ENCODE results near the gene PIEZO1. TPM values are rescaled to one million over a fixed set of nuclear protein-coding genes. Genes with fewer than 3 reads are reported as not detected.

PIEZO1 gene
- total RNA-seq, 1 donor from 2014 or later, result 5.5 TPM

- H3K27ac Mint-ChIP-seq, result no peak overlapping the region
- H3K9me3 Mint-ChIP-seq, result no peaks in the 10 kb centered on the region
- H3K4me3 Mint-ChIP-seq, result no peak overlapping the region
- no peak overlapping the region for H3K9ac ChIP-seq
- DNase-seq (ENCODE audit: low spot score), result no peak
- TF ChIP-seq EZH2phosphoT487 (IDR thresholded peaks at IDR 0.05) (no peak), EZH2 (IDR thresholded peaks at IDR 0.05) (no peak), CTCF (IDR thresholded peaks at IDR 0.05) (no peak)
- H3K36me3 ChIP-seq, result no peaks in the 10 kb centered on the region
- no peak overlapping the region for H3K4me3 ChIP-seq
- no peaks in the 10 kb centered on the region for H3K79me2 ChIP-seq (ENCODE audit: low read depth)
- no peaks in the 10 kb centered on the region for H3K4me1 Mint-ChIP-seq
- H3K9me3 ChIP-seq (ENCODE audit: low read depth), result no peaks in the 10 kb centered on the region
- peaks cover 4% of the 10 kb centered on the region for H3K27me3 Mint-ChIP-seq (ENCODE audit: insufficient read depth, low read depth)
- no peaks in the 10 kb centered on the region for H3K36me3 Mint-ChIP-seq
- H3K4me2 ChIP-seq, result no peak overlapping the region
- H2AFZ ChIP-seq (replicated peaks), result no peak overlapping the region
- H4K20me1 ChIP-seq (ENCODE audit: low read depth), result no peaks in the 10 kb centered on the region
- H3K27me3 ChIP-seq, result peaks cover under 1% of the 10 kb centered on the region
- no peak overlapping the region for H3K27ac ChIP-seq
- no peaks in the 10 kb centered on the region for H3F3A ChIP-seq (ENCODE audit: low read depth)
- H3K4me1 ChIP-seq, result no peaks in the 10 kb centered on the region
Measured at GRCh38 chr16:88694221-88695087, 90.6 kb downstream of the PIEZO1 start.

- no peaks in the 10 kb centered on the region for H3K36me3 Mint-ChIP-seq
- Histone ChIP-seq H3K4me3 (no peak overlapping the region), H4K20me1 (ENCODE audit: low read depth) (no peaks in the 10 kb centered on the region), H3K79me2 (ENCODE audit: low read depth) (no peaks in the 10 kb centered on the region), H3K4me1 (no peaks in the 10 kb centered on the region), H3K27ac (no peak overlapping the region), H3K4me2 (no peak overlapping the region), H3K27me3 (peaks cover 9% of the 10 kb centered on the region), H3F3A (ENCODE audit: low read depth) (no peaks in the 10 kb centered on the region), H3K9me3 (ENCODE audit: low read depth) (no peaks in the 10 kb centered on the region), H3K36me3 (no peaks in the 10 kb centered on the region), H2AFZ (replicated peaks) (no peak overlapping the region), H3K9ac (no peak overlapping the region)
- no peaks in the 10 kb centered on the region for H3K9me3 Mint-ChIP-seq
- no peak overlapping the region for H3K27ac Mint-ChIP-seq
- H3K4me3 Mint-ChIP-seq, result no peak overlapping the region
- peaks cover 9% of the 10 kb centered on the region for H3K27me3 Mint-ChIP-seq (ENCODE audit: insufficient read depth, low read depth)
- no peak for DNase-seq (ENCODE audit: low spot score)
- TF ChIP-seq CTCF (IDR thresholded peaks at IDR 0.05) (no peak), EZH2 (IDR thresholded peaks at IDR 0.05) (no peak), EZH2phosphoT487 (IDR thresholded peaks at IDR 0.05) (no peak)
- H3K4me1 Mint-ChIP-seq, result no peaks in the 10 kb centered on the region
Measured at GRCh38 chr16:88693420-88694177, 91.4 kb downstream of the PIEZO1 start.

- H3K4me2 ChIP-seq, result no peak overlapping the region
- no peaks in the 10 kb centered on the region for H4K20me1 ChIP-seq (ENCODE audit: low read depth)
- H3K36me3 Mint-ChIP-seq, result no peaks in the 10 kb centered on the region
- H3K4me1 Mint-ChIP-seq, result no peaks in the 10 kb centered on the region
- TF ChIP-seq CTCF (IDR thresholded peaks at IDR 0.05) (no peak), EZH2phosphoT487 (IDR thresholded peaks at IDR 0.05) (no peak), EZH2 (IDR thresholded peaks at IDR 0.05) (no peak)
- peaks cover 3% of the 10 kb centered on the region for H3K4me1 ChIP-seq
- no peaks in the 10 kb centered on the region for H3K36me3 ChIP-seq
- H2AFZ ChIP-seq (replicated peaks), result no peak overlapping the region
- no peak overlapping the region for H3K4me3 Mint-ChIP-seq
- no peaks in the 10 kb centered on the region for H3K9me3 ChIP-seq (ENCODE audit: low read depth)
- peaks cover 14% of the 10 kb centered on the region for H3K27me3 Mint-ChIP-seq (ENCODE audit: insufficient read depth, low read depth)
- peak overlapping the region; percentile 9 for H3K9ac ChIP-seq
- H3K79me2 ChIP-seq (ENCODE audit: low read depth), result no peaks in the 10 kb centered on the region
- no peak overlapping the region for H3K27ac Mint-ChIP-seq
- H3K27ac ChIP-seq, result no peak overlapping the region
- DNase-seq (ENCODE audit: low spot score), result no peak
- H3K4me3 ChIP-seq, result no peak overlapping the region
- no peaks in the 10 kb centered on the region for H3K9me3 Mint-ChIP-seq
- no peaks in the 10 kb centered on the region for H3F3A ChIP-seq (ENCODE audit: low read depth)
- peaks cover 16% of the 10 kb centered on the region for H3K27me3 ChIP-seq
Measured at GRCh38 chr16:88692861-88693260, 92.2 kb downstream of the PIEZO1 start.
